ENCODE results near the gene RARA. TPM values are rescaled to one million over a fixed set of nuclear protein-coding genes. Genes with fewer than 3 reads are reported as not detected.

RARA gene
- polyA plus RNA-seq, 4 donors, result 35.1 to 42.9 (median 39.2) TPM

DNA sequence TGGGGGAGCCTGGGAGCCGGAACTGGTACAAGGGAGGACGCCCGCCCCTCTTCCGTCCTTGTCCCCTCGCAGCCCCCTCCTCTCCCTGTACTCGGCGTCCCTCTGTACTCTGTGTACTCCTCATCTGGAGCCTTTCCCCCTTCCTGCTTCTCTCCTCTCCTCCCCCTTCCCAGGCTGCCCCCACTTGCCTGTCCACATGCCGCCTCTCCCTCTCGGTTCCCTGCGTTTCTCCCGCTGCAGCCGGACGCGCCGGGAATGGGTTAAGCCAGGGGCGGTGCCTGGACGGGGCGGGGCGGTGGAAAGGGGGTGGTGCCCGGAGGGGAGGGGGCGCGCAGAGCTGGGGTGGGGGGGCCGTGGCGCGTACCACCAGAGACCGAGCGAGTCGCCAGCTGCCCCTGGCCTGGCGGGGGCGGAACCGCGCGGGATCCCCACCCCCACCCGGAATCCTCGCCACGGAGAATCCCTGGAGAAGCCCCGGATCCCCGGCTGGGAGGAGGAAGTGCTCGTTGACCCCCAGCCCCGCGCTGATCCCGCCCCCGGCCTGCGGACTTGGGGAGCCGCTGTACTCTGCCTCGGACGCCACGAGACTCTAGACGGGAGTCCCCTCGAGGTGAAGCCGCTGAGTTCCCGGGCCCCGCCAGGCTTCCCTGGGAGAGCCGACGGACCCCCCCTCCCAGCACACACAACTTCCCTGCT, 33.0 kb downstream of the RARA start:
- DNase-seq (ENCODE audit: low read depth in 4 of 4, low spot score in 2 of 4), result no peak

DNA sequence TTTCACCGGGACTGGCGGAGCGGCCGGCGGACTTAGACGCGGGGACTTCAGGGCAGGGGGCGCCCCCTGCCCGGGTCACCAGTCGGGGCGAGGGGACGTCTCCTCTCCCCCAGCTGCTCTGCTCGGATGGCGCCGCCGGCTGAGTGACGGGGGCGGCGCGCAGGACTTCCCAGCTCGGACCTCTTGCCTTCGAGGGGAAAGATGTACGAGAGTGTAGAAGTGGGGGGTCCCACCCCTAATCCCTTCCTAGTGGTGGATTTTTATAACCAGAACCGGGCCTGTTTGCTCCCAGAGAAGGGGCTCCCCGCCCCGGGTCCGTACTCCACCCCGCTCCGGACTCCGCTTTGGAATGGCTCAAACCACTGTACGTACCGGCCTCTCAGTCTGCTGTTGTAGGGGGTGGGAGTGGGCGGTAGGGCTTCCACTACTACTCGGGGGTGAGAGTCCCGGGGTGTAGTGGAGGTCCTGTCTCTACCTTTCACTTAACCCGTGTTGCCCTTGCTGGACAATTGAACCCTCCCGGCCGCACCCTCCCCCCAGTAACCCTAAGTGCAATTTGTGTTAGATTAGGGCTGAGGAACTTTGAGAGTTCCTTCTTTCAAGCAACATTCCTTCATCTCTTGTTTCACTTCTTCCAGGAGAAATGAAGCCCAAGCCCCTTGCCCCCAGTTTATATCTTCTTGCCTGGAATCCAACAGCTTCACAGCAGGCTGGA, 33.7 kb downstream of the RARA start:
- DNase-seq (ENCODE audit: low read depth in 4 of 4, low spot score in 2 of 4), result no peak

DNA sequence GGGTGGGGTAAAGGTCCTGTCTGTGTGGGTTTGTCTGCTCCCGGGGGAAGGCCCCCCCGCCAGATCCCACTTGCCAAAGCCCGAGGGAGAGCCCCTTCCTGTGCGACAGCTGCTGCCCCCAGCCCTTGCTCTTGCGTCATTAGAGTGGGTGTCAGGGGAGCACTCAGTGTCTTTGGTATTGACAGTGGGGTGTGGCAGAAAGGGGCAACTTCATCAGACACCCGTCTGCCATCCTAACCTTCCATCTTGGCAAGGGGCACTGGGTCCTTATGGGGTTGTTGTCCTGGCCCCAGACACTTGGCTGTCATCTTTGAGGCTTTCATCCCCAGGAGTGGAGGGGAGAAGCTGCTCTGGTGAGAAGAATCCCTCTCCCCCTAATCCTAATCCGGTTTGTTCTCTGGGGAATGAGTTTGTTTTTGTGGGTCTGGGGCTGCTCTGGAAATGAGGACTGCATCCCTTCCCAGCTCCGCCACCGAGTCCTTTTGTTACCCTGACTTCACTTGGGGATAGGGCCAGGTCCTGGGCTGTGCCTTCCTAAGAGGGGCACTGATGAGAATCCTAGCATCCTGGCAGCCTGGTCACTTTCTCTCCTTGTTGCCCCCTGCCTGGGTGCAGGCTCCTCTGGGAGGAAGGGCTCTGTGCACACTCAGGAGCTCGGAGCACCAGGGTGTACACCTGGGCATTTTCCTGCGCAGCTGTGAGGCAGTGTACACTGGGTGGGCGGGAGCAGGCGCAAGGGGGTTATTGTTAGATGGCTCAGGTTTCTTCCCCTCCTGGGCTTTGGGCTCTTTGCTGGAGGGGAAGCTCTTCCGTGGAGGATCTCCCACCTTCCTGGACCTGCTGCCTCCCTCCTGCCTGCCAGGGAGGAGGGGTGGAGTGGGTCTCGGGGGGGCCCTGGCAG, 34.5 kb downstream of the RARA start:
- DNase-seq (ENCODE audit: low read depth in 4 of 4, low spot score in 2 of 4), result no peak

DNA sequence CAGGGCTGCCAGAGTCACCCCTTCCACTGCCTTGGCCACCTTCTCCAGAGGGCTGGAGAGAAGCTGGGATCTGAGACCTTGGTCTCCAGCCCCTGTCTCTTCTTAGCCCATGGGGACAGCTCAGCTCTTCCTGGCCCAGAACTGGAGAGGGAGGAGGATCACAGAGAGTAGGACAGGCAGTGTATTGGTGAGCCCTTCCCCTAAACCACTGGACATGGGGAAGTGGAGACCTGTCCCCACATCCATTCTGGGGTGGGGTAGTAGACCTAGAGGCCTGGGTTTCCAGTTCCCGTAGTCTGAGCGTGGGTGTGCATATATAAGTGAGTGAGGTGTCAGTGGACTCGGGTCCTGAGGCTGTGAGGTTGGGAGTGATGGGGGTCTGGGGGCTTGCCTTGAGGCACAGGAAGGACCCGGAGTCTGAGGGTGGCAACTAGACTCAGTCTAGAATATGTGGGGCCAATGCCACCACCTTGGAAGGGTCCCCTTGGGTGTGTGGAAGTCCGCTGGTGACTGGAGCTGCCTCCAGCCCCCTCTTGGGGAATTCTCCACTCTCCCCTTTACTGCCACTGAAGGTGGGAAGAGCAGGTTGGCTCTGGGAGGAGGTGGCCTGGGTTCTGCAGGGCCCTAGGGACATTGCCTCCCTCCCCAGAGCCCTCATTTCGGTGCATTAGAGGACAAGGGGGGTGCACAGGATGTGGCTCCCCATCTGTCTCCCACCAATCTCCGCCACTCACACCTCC, 35.6 kb downstream of the RARA start:
- DNase-seq (ENCODE audit: low read depth in 4 of 4, low spot score in 2 of 4), result no peak

DNA sequence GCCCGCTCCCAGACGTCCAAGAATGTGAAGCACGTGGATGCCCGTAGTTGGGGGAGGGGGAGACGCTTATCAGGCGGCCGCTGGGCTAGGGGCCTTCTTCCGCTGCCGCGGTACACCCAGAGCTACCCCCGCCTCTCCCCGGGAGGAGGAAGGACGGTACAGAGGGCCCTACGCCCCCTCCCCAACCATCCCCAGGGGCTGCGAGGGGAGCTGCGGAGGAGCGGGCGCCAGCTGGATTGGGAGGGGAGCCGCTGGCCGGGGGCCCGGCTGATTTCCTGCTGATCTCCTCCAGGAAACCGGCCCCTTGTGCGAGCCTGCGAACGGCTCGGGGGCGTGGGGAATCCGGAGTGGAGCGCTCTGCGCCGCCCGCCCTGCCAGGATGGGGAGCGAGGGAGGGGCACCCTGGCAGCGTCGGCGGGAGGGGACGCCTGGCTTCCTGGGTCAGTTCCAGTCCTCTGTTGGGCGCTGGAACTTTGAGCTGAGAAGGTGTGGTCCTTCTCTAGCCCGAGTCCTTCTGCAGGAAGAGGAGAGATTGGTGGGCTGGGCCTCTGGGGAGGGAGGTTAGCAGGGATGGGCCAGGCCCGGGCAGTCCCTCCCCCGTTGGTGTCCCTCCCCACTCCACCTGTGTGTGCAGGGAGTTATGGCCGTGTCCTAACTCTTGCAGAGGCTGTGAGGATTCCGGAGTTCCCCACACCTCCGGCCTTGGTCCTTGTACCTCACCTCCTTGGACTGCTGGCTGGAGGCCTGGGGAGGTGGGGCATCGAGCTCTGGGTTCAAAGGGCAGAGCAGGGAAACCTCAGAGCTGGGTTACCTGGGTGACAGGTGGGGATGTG, 36.4 kb downstream of the RARA start:
- DNase-seq (ENCODE audit: low read depth in 4 of 4, low spot score in 2 of 4), result no peak

DNA sequence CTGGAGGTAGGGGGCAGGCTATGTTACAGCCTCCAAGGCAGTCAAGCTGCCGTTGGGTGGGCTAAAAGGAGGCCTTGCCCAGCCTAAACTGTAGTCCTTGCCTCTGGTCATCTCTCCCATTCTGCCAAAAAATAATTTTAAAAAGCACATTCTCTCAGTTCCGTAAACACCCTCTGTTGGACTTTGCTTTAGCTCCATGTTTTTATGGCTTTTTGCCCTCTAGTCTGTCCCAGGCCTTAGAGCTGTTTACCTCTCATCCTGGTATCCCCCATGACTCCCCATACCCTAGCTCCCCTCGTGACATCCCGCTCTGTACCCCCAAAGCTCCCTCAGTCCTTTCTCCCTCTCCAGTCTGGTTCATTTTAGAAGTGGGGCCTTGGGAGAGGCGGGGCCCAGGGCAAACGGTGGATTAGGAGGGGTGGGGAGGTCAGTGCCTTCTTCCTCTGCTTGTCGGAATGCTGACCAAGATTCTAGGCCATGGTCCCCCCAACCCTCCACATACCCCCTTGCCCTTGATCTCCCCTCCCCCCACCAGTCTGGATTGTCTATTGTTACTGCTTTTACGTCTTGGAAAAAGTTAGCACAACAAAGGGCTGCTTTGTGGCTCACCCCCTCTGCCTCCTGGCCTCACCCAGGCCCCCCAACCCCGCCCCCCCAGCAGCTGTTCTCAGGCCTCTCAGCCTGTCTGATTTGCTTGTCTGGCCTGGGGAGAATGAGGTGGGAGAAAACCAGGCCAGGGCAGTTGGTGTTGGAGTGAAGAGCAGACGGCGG, 37.2 kb downstream of the RARA start:
- DNase-seq (ENCODE audit: low read depth in 4 of 4, low spot score in 2 of 4), result no peak

DNA sequence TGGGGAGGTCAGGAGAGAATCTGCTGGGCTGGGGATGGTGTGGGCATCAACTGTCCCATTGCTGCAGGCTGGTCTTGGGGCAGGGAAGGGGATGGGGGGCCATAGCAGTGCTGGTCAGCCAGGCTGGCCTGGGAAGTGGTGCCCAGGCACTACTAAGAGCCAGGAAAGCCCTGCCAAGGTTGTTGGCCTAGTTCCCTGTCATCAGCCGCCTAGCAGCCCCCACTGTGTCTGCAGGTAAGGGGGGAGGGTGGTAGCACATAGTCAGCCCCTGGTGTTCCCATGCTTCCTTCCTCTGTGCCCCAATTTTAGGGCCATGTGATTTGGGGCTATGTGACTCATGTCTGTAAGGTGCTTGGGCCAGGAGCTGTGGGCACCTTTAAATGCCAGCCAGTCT, 37.8 kb downstream of the RARA start:
- no peak for DNase-seq (ENCODE audit: low read depth in 4 of 4, low spot score in 2 of 4)

DNA sequence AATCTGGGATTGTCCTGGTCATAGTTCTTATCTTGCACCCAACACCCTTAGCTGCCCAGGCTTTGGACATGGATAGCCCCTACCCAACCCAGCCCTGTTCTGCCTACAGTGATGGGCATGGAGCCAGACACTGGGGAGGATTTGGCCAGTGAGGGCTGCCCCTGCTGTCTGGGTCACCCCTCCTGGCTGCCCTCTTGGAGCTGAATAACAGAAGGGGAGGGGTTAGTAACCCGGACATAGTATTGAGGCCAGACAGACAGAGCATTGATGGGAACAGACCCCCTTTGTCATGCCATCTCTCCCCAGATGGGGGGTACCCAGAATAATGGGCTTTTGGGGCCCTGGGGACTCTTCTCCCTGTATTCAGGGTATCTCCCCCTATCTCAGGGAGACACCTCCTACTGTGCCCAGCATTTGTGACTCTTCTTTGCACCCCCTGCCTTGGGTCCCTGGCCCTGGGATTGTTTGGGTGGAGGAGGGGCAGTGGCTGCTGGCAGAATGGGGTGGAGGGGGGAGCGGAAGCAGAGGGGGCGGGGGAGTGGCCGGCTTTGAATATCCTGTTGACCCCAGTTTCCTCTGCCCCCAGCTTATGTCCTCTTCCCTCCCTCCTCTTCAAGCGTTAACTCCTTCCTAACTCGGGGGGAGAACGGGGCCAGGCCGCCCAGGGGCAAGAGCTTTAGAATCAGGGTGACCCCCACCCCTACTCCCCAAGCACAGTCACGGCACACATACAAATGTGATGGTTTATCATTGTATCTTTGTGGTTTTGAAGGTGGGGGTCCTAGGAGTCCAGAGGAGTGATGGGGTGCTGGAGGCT, 38.5 kb downstream of the RARA start:
- DNase-seq (ENCODE audit: low read depth in 4 of 4, low spot score in 2 of 4), result no peak

DNA sequence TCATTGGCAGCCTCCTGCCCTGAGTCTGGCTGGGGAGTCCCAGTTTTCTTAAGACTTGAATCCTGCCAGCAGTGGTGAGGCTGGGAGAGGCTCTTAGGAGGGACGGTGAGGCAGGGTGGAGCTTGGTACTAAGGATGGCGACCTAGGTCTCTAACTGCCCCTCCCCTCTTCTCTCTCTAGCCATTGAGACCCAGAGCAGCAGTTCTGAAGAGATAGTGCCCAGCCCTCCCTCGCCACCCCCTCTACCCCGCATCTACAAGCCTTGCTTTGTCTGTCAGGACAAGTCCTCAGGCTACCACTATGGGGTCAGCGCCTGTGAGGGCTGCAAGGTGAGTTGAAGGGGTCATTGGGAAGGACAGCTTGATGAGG, 39.1 kb downstream of the RARA start:
- no peak for DNase-seq (ENCODE audit: low read depth in 4 of 4, low spot score in 2 of 4)

DNA sequence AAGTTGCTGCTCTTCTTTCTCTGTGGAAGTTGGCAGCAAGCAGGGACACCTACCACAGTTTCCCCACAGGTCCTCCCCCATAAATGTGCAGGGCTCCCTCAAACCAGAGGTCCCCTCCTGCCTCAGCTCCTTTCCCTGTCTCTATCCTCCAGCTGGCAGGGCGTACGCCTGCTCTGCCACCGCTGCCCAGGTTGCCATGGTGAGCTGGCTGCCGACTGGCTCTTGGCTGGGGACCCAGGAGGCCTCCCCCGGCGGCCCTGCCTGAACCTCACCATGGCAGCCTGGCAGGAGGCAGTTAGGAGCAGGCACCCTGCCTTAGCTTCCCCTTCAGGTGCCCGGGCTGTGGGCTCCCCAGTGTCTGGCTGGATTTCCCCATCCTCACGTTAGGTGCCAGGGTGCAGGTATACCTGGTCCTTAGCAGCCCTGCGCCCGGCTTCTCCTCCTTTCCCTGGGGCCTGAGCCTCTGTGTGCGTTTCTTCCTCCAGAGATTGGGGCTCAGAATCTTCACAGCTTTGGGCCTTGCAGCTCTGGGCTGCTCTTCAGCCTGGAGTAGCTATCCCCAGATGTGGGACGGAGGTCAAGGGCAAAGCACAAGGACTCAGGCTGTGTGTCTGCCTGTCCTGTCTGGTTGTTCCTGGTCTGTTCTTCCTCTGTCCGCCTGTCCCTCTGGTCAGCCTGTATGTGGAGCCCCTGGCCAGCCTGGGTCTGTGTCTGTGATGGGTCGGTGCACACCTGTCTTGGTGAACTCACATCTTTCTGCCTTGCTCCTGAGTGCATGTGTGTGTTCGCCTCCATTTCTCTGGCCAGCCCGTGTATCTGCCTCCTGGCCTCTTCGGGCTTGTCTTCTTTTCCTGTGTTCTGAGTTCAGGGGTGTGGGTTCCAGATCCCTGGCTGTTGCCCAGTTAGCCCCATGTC, 39.8 kb downstream of the RARA start:
- DNase-seq (ENCODE audit: low read depth in 4 of 4, low spot score in 2 of 4), result no peak

DNA sequence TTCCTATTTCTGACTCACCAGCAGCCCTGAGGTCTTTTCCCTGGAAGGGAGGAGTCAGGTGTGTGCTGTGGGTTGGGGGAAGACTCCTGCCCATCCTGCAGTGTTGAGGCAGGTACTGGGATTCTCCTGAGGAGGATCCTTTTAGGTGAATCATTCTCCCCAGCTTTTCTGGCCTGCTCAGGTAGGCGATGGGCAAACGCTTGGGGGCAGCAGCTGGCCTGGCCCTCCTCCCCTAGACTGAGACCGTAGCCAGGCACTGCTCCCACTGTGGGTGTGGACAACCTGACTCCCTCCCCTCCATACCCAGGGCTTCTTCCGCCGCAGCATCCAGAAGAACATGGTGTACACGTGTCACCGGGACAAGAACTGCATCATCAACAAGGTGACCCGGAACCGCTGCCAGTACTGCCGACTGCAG, 40.5 kb downstream of the RARA start:
- no peak for DNase-seq (ENCODE audit: low read depth in 4 of 4, low spot score in 2 of 4)

DNA sequence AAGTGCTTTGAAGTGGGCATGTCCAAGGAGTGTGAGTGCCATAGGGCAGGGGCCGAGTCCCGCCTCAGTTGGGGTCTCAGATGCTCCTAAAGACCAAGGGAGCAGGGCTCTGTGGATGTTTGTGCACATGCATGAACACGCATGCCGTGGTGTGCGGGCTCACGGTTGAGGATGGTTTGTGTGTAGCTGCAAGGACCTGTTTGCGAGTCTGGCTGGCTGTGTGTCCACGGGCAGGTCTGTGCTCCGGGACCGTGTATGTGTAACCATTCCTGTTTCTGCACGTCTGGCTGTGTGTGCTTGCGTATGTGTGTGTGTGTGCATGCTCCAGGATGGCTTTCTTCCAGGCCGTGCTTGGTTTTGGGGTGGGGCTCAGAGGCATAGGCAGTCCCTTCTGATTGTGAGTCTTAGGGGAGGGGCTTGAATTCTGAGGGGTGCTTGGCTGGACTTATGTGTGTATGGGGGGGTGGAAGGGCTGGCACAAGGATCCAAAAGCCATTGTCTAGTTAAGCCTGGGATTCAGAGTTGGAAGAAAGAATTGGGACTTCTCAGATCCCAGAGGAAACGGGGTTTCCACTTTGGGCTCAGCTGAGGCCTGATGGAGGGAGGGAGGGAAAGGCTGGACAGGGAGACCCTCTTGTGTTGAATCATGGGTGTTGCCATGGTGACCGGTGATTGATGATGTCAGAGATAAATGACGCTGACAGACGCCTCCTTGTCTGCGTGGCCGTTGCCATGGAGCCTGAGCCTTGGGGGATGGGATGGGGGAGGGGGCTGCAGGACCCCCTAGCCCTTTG, 41.1 kb downstream of the RARA start:
- no peak for DNase-seq (ENCODE audit: low read depth in 4 of 4, low spot score in 2 of 4)

DNA sequence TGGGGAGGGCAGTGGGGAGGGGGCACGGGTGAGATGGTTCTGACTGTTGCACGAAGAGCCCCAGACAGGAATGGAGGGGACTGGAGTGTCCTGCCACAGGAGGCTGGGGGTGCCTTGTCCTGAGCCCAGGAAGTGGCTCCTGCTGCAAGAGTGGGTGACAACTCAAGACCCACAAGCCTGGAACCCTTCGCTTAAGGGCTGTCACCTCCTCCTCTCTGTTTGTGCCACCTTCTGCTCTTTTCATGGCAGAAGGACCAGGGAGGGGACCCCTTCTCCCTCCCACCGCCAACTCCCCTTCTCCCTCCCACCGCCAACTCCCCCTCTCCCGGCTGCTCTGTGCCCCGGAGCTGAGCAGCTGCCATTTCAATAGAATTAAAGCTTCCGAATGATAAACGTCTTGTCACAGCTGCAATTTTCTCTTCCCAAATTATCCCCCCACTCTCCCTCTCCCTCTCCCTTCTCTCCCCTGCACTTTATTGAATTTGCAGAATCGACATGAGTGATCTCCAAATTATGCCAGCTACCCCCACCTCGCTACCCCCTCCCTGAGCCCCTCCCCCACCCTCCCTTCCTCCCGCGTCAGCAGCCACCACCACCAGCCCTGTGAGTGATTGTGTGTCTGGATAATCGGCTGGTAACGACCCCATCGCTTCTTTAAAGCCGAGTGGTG, 41.8 kb downstream of the RARA start:
- DNase-seq (ENCODE audit: low read depth in 4 of 4, low spot score in 2 of 4), result no peak

DNA sequence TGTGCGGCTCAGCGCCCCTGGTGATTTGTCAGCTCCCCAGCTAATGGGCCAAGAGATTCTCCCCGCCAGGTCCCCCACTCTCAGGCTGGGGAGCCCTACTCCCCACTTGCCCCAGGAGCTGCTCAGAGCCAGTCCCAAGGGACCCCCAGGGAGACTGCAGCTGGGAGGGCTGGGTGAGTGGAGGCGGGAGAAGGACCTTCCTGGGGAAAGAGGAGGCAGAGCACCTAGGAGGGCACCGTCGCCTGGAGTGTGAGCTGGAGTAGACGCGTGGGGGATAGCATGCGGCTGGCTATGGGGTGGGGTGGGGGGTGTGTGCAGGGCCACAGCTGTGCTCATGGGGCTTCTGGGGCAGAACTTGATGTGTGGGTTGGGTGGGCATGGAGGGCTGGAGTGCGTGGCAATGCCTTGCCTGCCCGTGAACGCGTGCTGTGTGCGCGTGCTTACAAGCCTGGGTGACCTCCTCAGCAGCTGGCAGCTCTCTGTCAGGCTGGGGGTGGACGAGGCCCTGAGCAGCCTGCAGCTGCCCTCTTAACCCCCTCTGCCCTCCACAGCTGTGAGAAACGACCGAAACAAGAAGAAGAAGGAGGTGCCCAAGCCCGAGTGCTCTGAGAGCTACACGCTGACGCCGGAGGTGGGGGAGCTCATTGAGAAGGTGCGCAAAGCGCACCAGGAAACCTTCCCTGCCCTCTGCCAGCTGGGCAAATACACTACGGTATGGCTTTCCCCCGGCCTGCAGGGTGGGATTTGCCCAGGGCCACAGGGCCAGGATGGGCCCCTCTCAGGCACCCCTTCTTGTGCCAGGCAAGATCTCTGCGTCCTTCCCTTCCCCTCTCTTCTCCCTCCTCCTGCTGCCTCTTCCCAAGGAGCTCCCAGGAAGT, 42.6 kb downstream of the RARA start:
- no peak for DNase-seq (ENCODE audit: low read depth in 4 of 4, low spot score in 2 of 4)

DNA sequence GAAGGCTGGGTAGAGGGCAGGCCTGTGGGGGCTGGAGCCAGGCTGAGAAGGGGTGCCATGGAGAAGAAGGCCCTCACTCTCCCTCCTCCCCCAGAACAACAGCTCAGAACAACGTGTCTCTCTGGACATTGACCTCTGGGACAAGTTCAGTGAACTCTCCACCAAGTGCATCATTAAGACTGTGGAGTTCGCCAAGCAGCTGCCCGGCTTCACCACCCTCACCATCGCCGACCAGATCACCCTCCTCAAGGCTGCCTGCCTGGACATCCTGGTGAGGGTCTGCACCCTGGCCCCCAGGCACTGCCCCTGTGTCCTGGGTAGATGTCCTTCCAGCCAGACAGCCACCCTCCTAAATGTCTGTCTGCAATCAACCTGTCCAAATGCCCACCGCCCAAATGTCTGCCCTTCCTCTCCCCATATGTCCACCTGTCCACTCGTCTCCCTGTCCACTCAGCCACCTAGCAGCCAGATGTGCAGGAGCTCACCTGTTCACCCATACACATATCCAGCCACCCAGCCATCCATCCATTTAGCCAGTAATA, 43.3 kb downstream of the RARA start:
- DNase-seq (ENCODE audit: low read depth in 4 of 4, low spot score in 2 of 4), result no peak
